ENCODE results near the gene CASP10. TPM values are rescaled to one million over a fixed set of nuclear protein-coding genes. Genes with fewer than 3 reads are reported as not detected.

The CASP10 gene
- polyA plus RNA-seq, 10 donors, result 3.7 to 10.5 (median 5.8) TPM

- DNase-seq, result peak; percentile 66 to 88 (median 66)
These were observed 75.2 kb downstream of the CASP10 start for GRCh38 chr2:201257956-201258665.

- no peak for DNase-seq
These were observed 76.0 kb downstream of the CASP10 start for GRCh38 chr2:201258666-201259615.

GRCh38 chr2:201260302-201260800 is 77.4 kb downstream of the CASP10 start, which contains the start of gene CASP8:
CASP8 (plus strand) TSS chr2:201260536; CDS start chr2:201266487, 5,951 bp downstream.
- no peak for DNase-seq

- no peak for DNase-seq
These were observed 78.5 kb downstream of the CASP10 start for GRCh38 chr2:201261471-201261870.

- DNase-seq, result no peak
These were observed 79.0 kb downstream of the CASP10 start for GRCh38 chr2:201261906-201262305.

GRCh38 chr2:201262718-201263117 is 79.8 kb downstream of the CASP10 start:
- DNase-seq, result no peak

GRCh38 chr2:201263779-201264178 is 80.8 kb downstream of the CASP10 start:
- DNase-seq, result no peak

GRCh38 chr2:201264472-201265173 is 81.7 kb downstream of the CASP10 start:
- no peak for DNase-seq

- no peak for DNase-seq
These were observed 83.7 kb downstream of the CASP10 start for GRCh38 chr2:201266629-201267028.

- no peak for DNase-seq
These were observed 84.5 kb downstream of the CASP10 start for GRCh38 chr2:201267278-201268030.

- DNase-seq, result no peak
These were observed 86.8 kb downstream of the CASP10 start for GRCh38 chr2:201269764-201270163.

- DNase-seq, result no peak
These were observed 87.5 kb downstream of the CASP10 start for GRCh38 chr2:201270293-201271001.

GRCh38 chr2:201271917-201272316 is 89.0 kb downstream of the CASP10 start:
- DNase-seq, result no peak

GRCh38 chr2:201273330-201273983 is 90.5 kb downstream of the CASP10 start:
- no peak for DNase-seq

- DNase-seq, result no peak
These were observed 92.1 kb downstream of the CASP10 start for GRCh38 chr2:201275069-201275468.

- DNase-seq, result no peak
These were observed 93.0 kb downstream of the CASP10 start for GRCh38 chr2:201275990-201276389.

GRCh38 chr2:201276511-201276910 is 93.6 kb downstream of the CASP10 start:
- DNase-seq, result no peak
